Measurements from ENCODE around the gene C19orf18. TPM values are rescaled to one million over a fixed set of nuclear protein-coding genes. Genes with fewer than 3 reads are reported as not detected.

Gene C19orf18
- total and polyA plus RNA-seq, 10 donors: 0.50 to 4.2 (median 1.7) TPM; not detected in 3

- intact Hi-C loops (cut with DNase I; ENCODE audit: low total_unique reads): no loop called here
- Histone ChIP-seq H3K36me3 (peaks cover 3 to 44% (median 31%) of the 10 kb centered on the region in 6 donors), H3K4me3 (no peak overlapping the region), H3K27me3 (replicated peaks in 1 of 7) (no peaks in the 10 kb centered on the region), H3K9me3 (peaks cover 6 to 95% (median 90%) of the 10 kb centered on the region in 8 donors), H3K4me1 (peaks cover 0 to 50% (median 21%) of the 10 kb centered on the region in 6 donors), H3K27ac (no peak overlapping the region)
- DNase-seq: no peak
- no peak for TF ChIP-seq POLR2AphosphoS5 (IDR thresholded peaks at IDR 0.05)
- no peak for TF ChIP-seq POLR2A (IDR thresholded peaks at IDR 0.05)
- TF ChIP-seq CTCF (IDR thresholded peaks at IDR 0.05 in 8 of 11, conservative IDR thresholded peaks at IDR 0.05 in 3 of 11): peak in 1 of 11 experiments; percentile 20
- 94 to 100% (median 95%) methylated on average over 1 of the region's 1 CpG for WGBS, 5 donors
Measured at GRCh38 chr19:58007285-58007684, 33.0 kb upstream of the C19orf18 start.

- TF ChIP-seq CTCF (IDR thresholded peaks at IDR 0.05 in 8 of 11, conservative IDR thresholded peaks at IDR 0.05 in 3 of 11) (no peak), POLR2A (IDR thresholded peaks at IDR 0.05) (no peak), POLR2AphosphoS5 (IDR thresholded peaks at IDR 0.05) (no peak)
- Histone ChIP-seq H3K27me3 (replicated peaks in 1 of 7) (no peaks in the 10 kb centered on the region), H3K9me3 (peaks cover 6 to 86% (median 79%) of the 10 kb centered on the region in 8 donors), H3K4me3 (peak overlapping the region; percentile 63 to 85 (median 77)), H3K27ac (peak overlapping the region; percentile 88 to 98 (median 93)), H3K36me3 (peaks cover 6 to 73% (median 56%) of the 10 kb centered on the region in 6 donors), H3K4me1 (peaks cover 11 to 48% (median 28%) of the 10 kb centered on the region in 6 donors)
- DNase-seq: peak; percentile 62
- intact Hi-C loops (cut with DNase I; ENCODE audit: low total_unique reads): no loop called here
- WGBS, 5 donors: 22 to 43% (median 39%) methylated on average over 24 to 31 of the region's 31 CpGs
Measured at GRCh38 chr19:58003174-58003828, 29.0 kb upstream of the C19orf18 start.

GRCh38 chr19:58002384-58003173 lies 28.2 kb upstream of the C19orf18 start, which contains the start of gene ZNF606:
Gene ZNF606, minus strand, starts transcription at chr19:58002820. Its CDS starts 1,501 bp downstream, at chr19:58001319.
- peak in 1 of 3 donors; percentile 44 for TF ChIP-seq POLR2A (IDR thresholded peaks at IDR 0.05)
- peak; percentile 94 to 96 (median 94) for TF ChIP-seq POLR2AphosphoS5 (IDR thresholded peaks at IDR 0.05)
- no peak for TF ChIP-seq CTCF (IDR thresholded peaks at IDR 0.05 in 8 of 11, conservative IDR thresholded peaks at IDR 0.05 in 3 of 11)
- H3K27me3 ChIP-seq (replicated peaks in 1 of 7): no peaks in the 10 kb centered on the region
- peaks cover 11 to 48% (median 28%) of the 10 kb centered on the region in 6 donors for H3K4me1 ChIP-seq
- WGBS, 5 donors: 0 to 1% (median 1%) methylated on average over 44 to 91 of the region's 91 CpGs
- peak within 1 kb of the TSS; percentile 63 to 85 (median 77) for H3K4me3 ChIP-seq
- intact Hi-C loops (cut with DNase I; ENCODE audit: low total_unique reads): no loop called here
- peaks cover 9 to 79% (median 63%) of the 10 kb centered on the region in 6 donors for H3K36me3 ChIP-seq
- peak within 1 kb of the TSS; percentile 88 to 98 (median 93) for H3K27ac ChIP-seq
- peak; percentile 97 for DNase-seq
- H3K9me3 ChIP-seq: peaks cover 6 to 86% (median 79%) of the 10 kb centered on the region in 8 donors
